HFF-Myc (cell line): Measurements from ENCODE around the gene ABHD12.
"Not testable (repeated sequence)": the region's sequence is repeated elsewhere in the genome, so short reads cannot be mapped to it uniquely, and the experiment has no call there.

Source experiments
- DNase-seq: peaks from one replicate; pipeline ENCODE4 v3.0.0-alpha.2; 2011; ENCODE audit warnings: low read depth; ENCODE audit errors: extremely low read depth
- H3K4me3 ChIP-seq: replicated peaks from 2 replicates; pipeline ENCODE4 v1.5.1; 2011; ENCODE audit warnings: low read depth, mild to moderate bottlenecking, control low read depth, low read length
- CTCF ChIP-seq: IDR thresholded peaks from 2 replicates; pipeline ENCODE4 v1.5.1; 2012; ENCODE audit warnings: mild to moderate bottlenecking, low read depth, low read length, control low read depth; ENCODE audit errors: missing control alignments

The ABHD12 gene

GRCh38 chr20:25336561-25337422 is 53.8 kb downstream of the ABHD12 start:
- TF ChIP-seq CTCF, result peak; percentile 48
- DNase-seq, result no peak
- no peak overlapping the region for H3K4me3 ChIP-seq

GRCh38 chr20:25334972-25335371 is 55.7 kb downstream of the ABHD12 start:
- not testable (repeated sequence) for DNase-seq, H3K4me3 ChIP-seq

- H3K4me3 ChIP-seq, result no peak overlapping the region
- DNase-seq, result no peak
- TF ChIP-seq CTCF, result no peak
Observed at GRCh38 chr20:25328954-25329498, 61.6 kb downstream of the ABHD12 start.

- H3K4me3 ChIP-seq, result no peak overlapping the region
- no peak for TF ChIP-seq CTCF
- no peak for DNase-seq
Observed at GRCh38 chr20:25327521-25328235, 63.0 kb downstream of the ABHD12 start.

GRCh38 chr20:25325997-25326396 is 64.6 kb downstream of the ABHD12 start:
- no peak for TF ChIP-seq CTCF
- H3K4me3 ChIP-seq, result no peak overlapping the region
- DNase-seq, result no peak

DNA sequence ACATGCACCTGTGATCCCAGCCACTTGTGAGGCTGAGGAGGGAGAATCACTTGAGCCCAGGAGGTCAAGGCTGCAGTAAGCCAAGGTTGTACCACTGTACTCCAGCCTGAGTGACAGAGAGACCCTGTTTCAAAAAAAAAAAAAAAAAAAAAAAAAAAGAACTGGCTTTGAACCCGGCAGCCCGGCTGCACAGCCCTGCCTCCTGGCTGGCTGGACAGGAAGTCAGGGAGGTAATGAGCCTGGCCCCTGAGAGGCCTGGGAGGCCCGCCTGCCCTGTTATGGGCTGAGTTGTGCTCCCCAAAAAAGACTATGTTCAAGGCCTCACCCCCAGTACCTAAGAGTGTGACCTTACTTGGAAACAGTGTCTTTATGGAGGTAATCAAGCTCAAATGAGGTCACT is 65.6 kb downstream of the ABHD12 start:
- no peak overlapping the region for H3K4me3 ChIP-seq
- TF ChIP-seq CTCF, result no peak
- no peak for DNase-seq

- no peak for DNase-seq
- no peak overlapping the region for H3K4me3 ChIP-seq
Observed at GRCh38 chr20:25324412-25324811, 66.2 kb downstream of the ABHD12 start.

More at GRCh38 chr20:25324412-25324811, 66.2 kb downstream of the ABHD12 start:
- TF ChIP-seq CTCF, result no peak
